Hindlimb muscle (tissue), 1 donor: ENCODE data around the gene RBKS. TPM values are rescaled to one million over a fixed set of nuclear protein-coding genes. Genes with fewer than 3 reads are reported as not detected.
"Not testable (repeated sequence)": the region's sequence is repeated elsewhere in the genome, so short reads cannot be mapped to it uniquely, and the experiment has no call there.

Experiments used
- DNase-seq: peaks from one replicate; pipeline ENCODE4 v3.0.0-alpha.2; 2013
- polyA plus RNA-seq: library from polyadenylated mRNA; unstranded; fragments of 120-200 nt; gene quantifications from one replicate; pipeline ENCODE4 v1.2.1, GENCODE V29; 2013; ENCODE audit not compliant: insufficient read length

RBKS gene
- polyA plus RNA-seq, 1 donor = 1.4 TPM

- no peak for DNase-seq
These were observed 19.5 kb downstream of the RBKS start for GRCh38 chr2:27870724-27871123.

GRCh38 chr2:27869763-27870162 lies 20.4 kb downstream of the RBKS start:
- DNase-seq = no peak

- no peak for DNase-seq
These were observed 23.9 kb downstream of the RBKS start for GRCh38 chr2:27866237-27866636.

GRCh38 chr2:27863955-27864354 lies 26.2 kb downstream of the RBKS start:
- DNase-seq = not testable (repeated sequence)

GRCh38 chr2:27863146-27863545 lies 27.0 kb downstream of the RBKS start:
- DNase-seq = no peak

GRCh38 chr2:27860111-27860510 lies 30.1 kb downstream of the RBKS start:
- no peak for DNase-seq

- no peak for DNase-seq
These were observed 32.6 kb downstream of the RBKS start for GRCh38 chr2:27857417-27858172.

GRCh38 chr2:27856956-27857355 lies 33.2 kb downstream of the RBKS start:
- no peak for DNase-seq

GRCh38 chr2:27856386-27856785 lies 33.8 kb downstream of the RBKS start:
- DNase-seq = no peak

- DNase-seq = no peak
These were observed 34.7 kb downstream of the RBKS start for GRCh38 chr2:27855476-27855875.

GRCh38 chr2:27854229-27854862 lies 35.8 kb downstream of the RBKS start:
- DNase-seq = no peak

GRCh38 chr2:27852691-27853090 lies 37.5 kb downstream of the RBKS start:
- DNase-seq = no peak

GRCh38 chr2:27849558-27850205 lies 40.5 kb downstream of the RBKS start:
- no peak for DNase-seq

GRCh38 chr2:27847333-27847732 lies 42.9 kb downstream of the RBKS start:
- DNase-seq = no peak

GRCh38 chr2:27844821-27845255 lies 45.3 kb downstream of the RBKS start:
- DNase-seq = no peak

GRCh38 chr2:27843992-27844391 lies 46.2 kb downstream of the RBKS start:
- DNase-seq = no peak

GRCh38 chr2:27842894-27843293 lies 47.3 kb downstream of the RBKS start:
- DNase-seq = no peak

- DNase-seq = no peak
These were observed 51.1 kb downstream of the RBKS start for GRCh38 chr2:27839022-27839618.

- DNase-seq = no peak
These were observed 51.7 kb downstream of the RBKS start for GRCh38 chr2:27838502-27838901.

- DNase-seq = no peak
These were observed 56.3 kb downstream of the RBKS start for GRCh38 chr2:27833931-27834330.

GRCh38 chr2:27832396-27832795 lies 57.8 kb downstream of the RBKS start:
- no peak for DNase-seq

GRCh38 chr2:27831279-27832050 lies 58.7 kb downstream of the RBKS start:
- DNase-seq = no peak

GRCh38 chr2:27830656-27831055 lies 59.5 kb downstream of the RBKS start:
- no peak for DNase-seq
